Fibroblast of mammary gland (primary cell): ENCODE data around the gene NAB2.

ENCODE experiments used
- DNase-seq: peaks from one replicate; pipeline ENCODE4 v3.0.0-alpha.2; 2010; ENCODE audit warnings: low read depth
- H3K4me3 ChIP-seq: 2 replicates; pipeline ENCODE4 v1.5.1; 2011; ENCODE audit warnings: low read depth, mild to moderate bottlenecking, low read length, moderate library complexity; ENCODE audit not compliant: control insufficient read depth
- TF ChIP-seq, protein P1 (sequence below): conservative IDR thresholded peaks from 2 replicates; pipeline ENCODE4 v1.5.1; 2011; ENCODE audit warnings: low read depth, low read length, inconsistent platforms; ENCODE audit not compliant: control insufficient read depth, insufficient read depth

Gene NAB2

GRCh38 chr12:57130941-57131340 lies 42.0 kb downstream of the NAB2 start:
- DNase-seq = no peak
- H3K4me3 ChIP-seq = peak overlapping the region; percentile 59
- TF ChIP-seq, protein P1, sequence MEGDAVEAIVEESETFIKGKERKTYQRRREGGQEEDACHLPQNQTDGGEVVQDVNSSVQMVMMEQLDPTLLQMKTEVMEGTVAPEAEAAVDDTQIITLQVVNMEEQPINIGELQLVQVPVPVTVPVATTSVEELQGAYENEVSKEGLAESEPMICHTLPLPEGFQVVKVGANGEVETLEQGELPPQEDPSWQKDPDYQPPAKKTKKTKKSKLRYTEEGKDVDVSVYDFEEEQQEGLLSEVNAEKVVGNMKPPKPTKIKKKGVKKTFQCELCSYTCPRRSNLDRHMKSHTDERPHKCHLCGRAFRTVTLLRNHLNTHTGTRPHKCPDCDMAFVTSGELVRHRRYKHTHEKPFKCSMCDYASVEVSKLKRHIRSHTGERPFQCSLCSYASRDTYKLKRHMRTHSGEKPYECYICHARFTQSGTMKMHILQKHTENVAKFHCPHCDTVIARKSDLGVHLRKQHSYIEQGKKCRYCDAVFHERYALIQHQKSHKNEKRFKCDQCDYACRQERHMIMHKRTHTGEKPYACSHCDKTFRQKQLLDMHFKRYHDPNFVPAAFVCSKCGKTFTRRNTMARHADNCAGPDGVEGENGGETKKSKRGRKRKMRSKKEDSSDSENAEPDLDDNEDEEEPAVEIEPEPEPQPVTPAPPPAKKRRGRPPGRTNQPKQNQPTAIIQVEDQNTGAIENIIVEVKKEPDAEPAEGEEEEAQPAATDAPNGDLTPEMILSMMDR = no peak

DNA sequence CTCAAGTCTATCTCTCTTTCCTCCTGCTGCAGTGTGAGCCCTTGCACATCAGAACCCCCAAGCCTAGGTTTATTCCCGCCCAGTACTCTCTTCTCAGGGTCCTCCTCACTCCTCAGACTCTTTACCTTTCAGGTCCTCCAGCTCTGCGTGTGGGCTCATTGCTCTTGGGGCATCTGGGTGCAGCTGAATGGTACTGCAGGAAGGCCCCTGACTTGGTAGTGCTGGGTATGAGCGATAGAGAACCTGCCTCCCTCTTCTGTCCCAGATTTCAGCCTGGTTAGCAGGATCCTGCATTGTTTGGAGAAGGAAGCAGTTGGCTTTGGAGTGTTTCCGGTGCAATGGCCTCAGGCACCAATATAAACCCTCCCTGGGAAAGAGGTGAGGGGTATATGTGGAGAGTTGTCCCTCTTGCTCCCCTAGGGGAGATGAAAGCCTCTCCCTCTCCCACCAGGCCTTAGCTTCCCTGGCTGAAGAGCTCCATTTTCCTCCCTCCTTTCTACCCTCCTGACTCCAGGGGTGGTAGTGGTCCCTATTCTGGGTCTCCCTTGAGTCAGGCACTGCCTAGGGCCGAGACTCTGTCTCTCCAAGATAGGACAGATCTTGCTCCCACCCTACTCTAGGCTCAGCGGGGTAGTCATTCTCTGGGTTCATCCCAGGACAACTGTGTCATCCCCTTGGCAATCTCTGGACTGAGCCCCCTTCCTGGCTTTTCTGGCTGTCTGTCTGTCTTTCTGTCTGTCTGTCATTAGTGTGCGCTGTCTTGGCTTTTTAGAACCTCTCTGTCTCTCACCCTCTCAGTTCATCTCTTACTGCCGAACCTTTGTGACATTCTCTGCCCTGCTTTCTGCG lies 43.2 kb downstream of the NAB2 start:
- TF ChIP-seq, protein P1 = no peak
- DNase-seq = peak; percentile 76

DNA sequence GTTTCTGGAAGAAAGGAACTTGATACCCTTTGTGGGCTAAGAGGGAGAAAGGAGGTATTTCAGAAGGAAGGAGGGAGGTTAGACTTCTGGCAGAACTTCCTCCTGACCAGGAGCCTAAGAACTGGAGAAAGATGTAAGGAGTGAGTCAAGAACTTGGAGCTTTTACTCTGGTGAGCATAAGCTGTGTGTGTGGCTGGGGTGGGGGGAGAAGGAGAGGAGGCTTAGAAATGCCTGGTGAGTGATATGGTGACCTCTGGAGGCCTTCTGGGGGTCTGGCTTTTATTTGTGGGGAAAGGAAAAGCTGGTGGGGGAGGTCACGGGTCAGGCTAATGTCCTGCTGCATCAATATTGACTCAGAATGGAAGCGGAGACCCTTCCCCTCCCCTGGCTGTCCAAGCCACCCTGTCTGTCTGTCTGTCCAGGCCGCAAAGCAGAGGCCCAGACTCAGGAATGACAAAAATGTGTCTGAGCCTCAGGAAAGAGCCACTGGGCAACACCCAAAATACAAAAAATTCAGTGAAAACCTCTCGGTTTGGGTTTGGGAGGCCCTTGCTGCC lies 44.2 kb downstream of the NAB2 start:
- TF ChIP-seq, protein P1 = no peak
- H3K4me3 ChIP-seq = peak overlapping the region; percentile 59
- peak; percentile 85 for DNase-seq

More for the DNA sequence above, 43.2 kb downstream of the NAB2 start:
- peak overlapping the region; percentile 59 for H3K4me3 ChIP-seq

DNA sequence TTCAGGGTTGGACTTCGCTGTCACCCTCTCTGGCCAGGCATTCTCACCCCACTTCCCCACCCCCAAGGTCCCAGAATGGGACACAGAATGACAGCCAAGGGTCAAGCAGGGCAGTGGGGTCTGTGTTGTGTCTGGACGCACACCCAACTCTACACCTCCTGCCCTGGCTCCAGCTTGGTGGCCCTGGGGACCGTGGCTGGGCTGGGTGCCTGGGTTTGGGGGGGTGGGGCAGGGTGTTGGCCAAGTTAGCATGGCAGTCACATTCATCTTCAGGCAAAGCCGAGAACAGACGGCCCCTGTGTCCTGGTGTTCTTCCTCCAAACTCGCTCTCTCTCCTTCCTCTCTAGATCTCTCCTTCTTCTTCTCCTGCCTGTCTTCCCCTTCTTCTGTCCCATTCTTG lies 45.0 kb downstream of the NAB2 start:
- peak overlapping the region; percentile 21 for H3K4me3 ChIP-seq
- TF ChIP-seq, protein P1 = no peak
- DNase-seq = no peak

- TF ChIP-seq, protein P1 = no peak
- no peak overlapping the region for H3K4me3 ChIP-seq
- DNase-seq = peak; percentile 54
These were observed 46.0 kb downstream of the NAB2 start for GRCh38 chr12:57134949-57135348.

DNA sequence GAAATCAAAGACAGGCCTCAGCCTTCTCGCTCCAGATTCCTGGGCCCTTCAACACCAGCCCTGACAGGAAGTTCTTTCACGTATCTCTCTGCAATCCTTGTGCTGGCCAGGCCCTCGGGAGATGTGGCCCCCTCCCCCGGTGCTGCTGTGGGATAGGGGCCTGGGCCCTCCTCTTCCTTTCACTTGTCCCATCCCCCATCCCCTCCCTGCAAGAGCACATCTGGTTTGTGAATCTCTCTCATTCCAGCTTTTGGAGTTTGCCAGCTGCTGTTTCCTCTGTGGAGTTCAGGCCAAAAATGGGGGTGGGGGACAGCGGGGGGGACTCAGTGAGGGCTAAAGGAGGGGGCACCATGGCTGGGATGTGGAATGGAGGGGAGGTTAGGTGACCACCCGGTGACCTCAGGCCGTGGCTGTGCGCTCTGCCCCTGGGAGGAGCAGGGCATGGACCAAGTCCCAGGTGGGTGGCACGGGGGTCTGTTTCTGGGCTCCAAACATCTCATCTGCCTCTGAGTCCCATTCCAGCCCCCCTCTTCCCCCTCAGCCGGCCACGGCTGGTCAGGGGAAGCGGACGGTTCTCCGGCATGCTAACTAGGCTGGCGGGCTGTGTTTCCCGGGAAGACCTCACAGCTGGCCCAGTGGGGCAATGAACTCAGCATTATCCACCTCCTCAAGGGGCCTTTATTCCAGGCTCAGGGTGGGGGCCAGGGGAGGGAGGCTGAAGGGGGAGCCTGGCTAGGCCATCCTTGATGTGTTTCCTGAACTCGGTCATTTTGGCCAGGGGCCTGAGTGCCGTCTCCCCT lies 46.8 kb downstream of the NAB2 start:
- DNase-seq = peak; percentile 81
- peak overlapping the region; percentile 29 for H3K4me3 ChIP-seq
- TF ChIP-seq, protein P1 = no peak
